GM19395 (cell line): ENCODE data around the gene KIAA1217.
A peak's percentile ranks its signal among the peaks of the same experiment; 100 is the strongest.
"Not testable (repeated sequence)": the region's sequence is repeated elsewhere in the genome, so short reads cannot be mapped to it uniquely, and the experiment has no call there.

Experiments
- ATAC-seq: cut with Tn5 transposase; IDR thresholded peaks from one replicate; pipeline ENCODE4 v1.9.1; 2021; ENCODE audit warnings: mild to moderate bottlenecking, moderate library complexity; ENCODE audit not compliant: unreplicated experiment

The KIAA1217 gene

GRCh38 chr10:24462291-24462813 lies 253.4 kb downstream of the KIAA1217 start:
- no peak for ATAC-seq

- no peak for ATAC-seq
These were observed 254.1 kb downstream of the KIAA1217 start for GRCh38 chr10:24462889-24463552.

- ATAC-seq = peak; percentile 68
These were observed 254.9 kb downstream of the KIAA1217 start for GRCh38 chr10:24463611-24464426.

GRCh38 chr10:24465124-24465874 lies 256.4 kb downstream of the KIAA1217 start:
- no peak for ATAC-seq

- peak; percentile 57 for ATAC-seq
These were observed 257.2 kb downstream of the KIAA1217 start for GRCh38 chr10:24465891-24466818.

- ATAC-seq = no peak
These were observed 258.2 kb downstream of the KIAA1217 start for GRCh38 chr10:24467136-24467535.

GRCh38 chr10:24467605-24468004 lies 258.7 kb downstream of the KIAA1217 start:
- ATAC-seq = no peak

- ATAC-seq = no peak
These were observed 259.4 kb downstream of the KIAA1217 start for GRCh38 chr10:24468281-24468751.

GRCh38 chr10:24469993-24470392 lies 261.1 kb downstream of the KIAA1217 start:
- no peak for ATAC-seq

- ATAC-seq = no peak
These were observed 266.7 kb downstream of the KIAA1217 start for GRCh38 chr10:24475598-24475997.

- ATAC-seq = no peak
These were observed 268.2 kb downstream of the KIAA1217 start for GRCh38 chr10:24476913-24477701.

GRCh38 chr10:24477915-24478314 lies 269.0 kb downstream of the KIAA1217 start:
- ATAC-seq = no peak

GRCh38 chr10:24479806-24480205 lies 270.9 kb downstream of the KIAA1217 start:
- no peak for ATAC-seq

- ATAC-seq = no peak
These were observed 271.5 kb downstream of the KIAA1217 start for GRCh38 chr10:24480447-24480846.

- ATAC-seq = no peak
These were observed 272.3 kb downstream of the KIAA1217 start for GRCh38 chr10:24481241-24481640.

GRCh38 chr10:24482713-24483112 lies 273.8 kb downstream of the KIAA1217 start:
- not testable (repeated sequence) for ATAC-seq

GRCh38 chr10:24483701-24484100 lies 274.8 kb downstream of the KIAA1217 start:
- no peak for ATAC-seq

GRCh38 chr10:24484771-24485170 lies 275.8 kb downstream of the KIAA1217 start:
- no peak for ATAC-seq

- ATAC-seq = no peak
These were observed 276.4 kb downstream of the KIAA1217 start for GRCh38 chr10:24485304-24485703.
